ENCODE data around the gene JARID2. TPM values are rescaled to one million over a fixed set of nuclear protein-coding genes. Genes with fewer than 3 reads are reported as not detected.
"Not testable (repeated sequence)": the region's sequence is repeated elsewhere in the genome, so short reads cannot be mapped to it uniquely, and the experiment has no call there.

Gene JARID2
- total and polyA plus RNA-seq, 4 donors: 3.8 to 14.8 (median 12.0) TPM

DNA sequence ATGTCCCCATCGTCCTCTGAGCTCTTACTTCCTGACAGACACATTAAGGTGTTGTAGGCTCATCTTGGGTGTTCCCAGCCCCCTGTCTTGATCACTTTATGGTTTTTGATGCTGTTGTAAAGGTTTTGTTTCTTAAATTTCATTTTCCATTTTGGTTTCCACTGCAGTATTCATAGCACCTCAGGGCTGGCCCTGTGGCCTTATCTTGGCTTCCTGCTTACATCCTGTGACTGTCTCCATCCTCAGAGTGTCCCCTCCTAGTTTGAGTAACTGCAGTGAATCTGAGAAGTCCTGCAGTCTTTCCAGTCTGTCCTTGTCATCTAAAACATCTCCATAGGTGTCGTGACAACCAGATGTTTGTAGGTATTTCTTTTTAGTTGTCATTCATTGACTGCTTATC, 50.9 kb downstream of the JARID2 start:
- Histone ChIP-seq H3K27me3 (ENCODE audit: control insufficient read depth in 3 of 3, insufficient read depth in 3 of 3, low read length in 2 of 3) (no peaks in the 10 kb centered on the region), H3K4me3 (no peak overlapping the region), H3K36me3 (ENCODE audit: control insufficient read depth in 4 of 4, insufficient read depth in 4 of 4, low read length in 4 of 4) (no peaks in the 10 kb centered on the region), H3K27ac (ENCODE audit: low read depth in 1 of 2, low read length in 1 of 2) (no peak overlapping the region), H3K9me3 (ENCODE audit: control insufficient read depth in 4 of 4, insufficient read depth in 3 of 4, low read length in 3 of 4) (no peaks in the 10 kb centered on the region), H3K9ac (ENCODE audit: insufficient read depth in 1 of 2, low read length in 2 of 2) (no peak overlapping the region), H3K4me1 (ENCODE audit: control insufficient read depth in 5 of 5, insufficient read depth in 5 of 5, low read length in 5 of 5) (peaks cover 3 to 27% (median 8%) of the 10 kb centered on the region in 5 donors)
- no peak for DNase-seq
- TF ChIP-seq CTCF (IDR thresholded peaks at IDR 0.05; ENCODE audit: control extremely low read depth, extremely low read depth): no peak
- ATAC-seq (ENCODE audit: insufficient read depth, low FRiP score): no peak
- WGBS, 2 donors: 23 to 55% methylated on average over 2 of the region's 2 CpGs

GRCh38 chr6:15297167-15297566, 51.3 kb downstream of the JARID2 start:
- not testable (repeated sequence) for DNase-seq; H3K9me3 ChIP-seq (ENCODE audit: control insufficient read depth in 4 of 4, insufficient read depth in 3 of 4, low read length in 3 of 4); H3K27ac ChIP-seq (ENCODE audit: low read depth in 1 of 2, low read length in 1 of 2); H3K4me3 ChIP-seq; ATAC-seq (ENCODE audit: insufficient read depth, low FRiP score); H3K9ac ChIP-seq (ENCODE audit: insufficient read depth in 1 of 2, low read length in 2 of 2); H3K36me3 ChIP-seq (ENCODE audit: control insufficient read depth in 4 of 4, insufficient read depth in 4 of 4, low read length in 4 of 4); H3K27me3 ChIP-seq (ENCODE audit: control insufficient read depth in 3 of 3, insufficient read depth in 3 of 3, low read length in 2 of 3)
- WGBS, 2 donors: 93 to 95% methylated on average over 12 of the region's 12 CpGs
- H3K4me1 ChIP-seq (ENCODE audit: control insufficient read depth in 5 of 5, insufficient read depth in 5 of 5, low read length in 5 of 5): peaks cover 3 to 27% (median 8%) of the 10 kb centered on the region in 5 donors

- H3K27me3 ChIP-seq (ENCODE audit: control insufficient read depth in 3 of 3, insufficient read depth in 3 of 3, low read length in 2 of 3): no peaks in the 10 kb centered on the region
- no peak overlapping the region for H3K9ac ChIP-seq (ENCODE audit: insufficient read depth in 1 of 2, low read length in 2 of 2)
- ATAC-seq (ENCODE audit: insufficient read depth, low FRiP score) (no peak), DNase-seq (peak in 2 of 3 donors; percentile 41 to 68)
- H3K4me1 ChIP-seq (ENCODE audit: control insufficient read depth in 5 of 5, insufficient read depth in 5 of 5, low read length in 5 of 5): peaks cover 3 to 27% (median 8%) of the 10 kb centered on the region in 5 donors
- H3K27ac ChIP-seq (ENCODE audit: low read depth in 1 of 2, low read length in 1 of 2): no peak overlapping the region
- H3K4me3 ChIP-seq: no peak overlapping the region
- no peak for TF ChIP-seq CTCF (IDR thresholded peaks at IDR 0.05; ENCODE audit: control extremely low read depth, extremely low read depth)
- H3K36me3 ChIP-seq (ENCODE audit: control insufficient read depth in 4 of 4, insufficient read depth in 4 of 4, low read length in 4 of 4): no peaks in the 10 kb centered on the region
- no peaks in the 10 kb centered on the region for H3K9me3 ChIP-seq (ENCODE audit: control insufficient read depth in 4 of 4, insufficient read depth in 3 of 4, low read length in 3 of 4)
- 68 to 76% methylated on average over 9 of the region's 9 CpGs for WGBS, 2 donors
Observed at GRCh38 chr6:15297895-15298590, 52.2 kb downstream of the JARID2 start.

- Histone ChIP-seq H3K27me3 (ENCODE audit: control insufficient read depth in 3 of 3, insufficient read depth in 3 of 3, low read length in 2 of 3) (no peaks in the 10 kb centered on the region), H3K9me3 (ENCODE audit: control insufficient read depth in 4 of 4, insufficient read depth in 3 of 4, low read length in 3 of 4) (no peaks in the 10 kb centered on the region), H3K4me3 (no peak overlapping the region), H3K4me1 (ENCODE audit: control insufficient read depth in 5 of 5, insufficient read depth in 5 of 5, low read length in 5 of 5) (peaks cover 5 to 35% (median 7%) of the 10 kb centered on the region in 5 donors), H3K36me3 (ENCODE audit: control insufficient read depth in 4 of 4, insufficient read depth in 4 of 4, low read length in 4 of 4) (no peaks in the 10 kb centered on the region), H3K27ac (ENCODE audit: low read depth in 1 of 2, low read length in 1 of 2) (peak overlapping the region in 1 of 2 donors; percentile 7), H3K9ac (ENCODE audit: insufficient read depth in 1 of 2, low read length in 2 of 2) (no peak overlapping the region)
- no peak for TF ChIP-seq CTCF (IDR thresholded peaks at IDR 0.05; ENCODE audit: control extremely low read depth, extremely low read depth)
- ATAC-seq (ENCODE audit: insufficient read depth, low FRiP score) (no peak), DNase-seq (no peak)
- WGBS, 2 donors: 36 to 67% methylated on average over 8 of the region's 8 CpGs
Observed at GRCh38 chr6:15299430-15300131, 53.7 kb downstream of the JARID2 start.
